Erythroblast (primary cell): Measurements from ENCODE around the gene MAP1S.

Experiments
- GATA1 ChIP-seq: IDR thresholded peaks from 2 replicates; pipeline ENCODE4 v1.6.1; 2011; ENCODE audit warnings: low read depth, mild to moderate bottlenecking, control low read depth, low read length, moderate library complexity
- POLR2A ChIP-seq: IDR thresholded peaks from 2 replicates; pipeline ENCODE4 v1.6.1; 2011; ENCODE audit warnings: mild to moderate bottlenecking, low read length

- TF ChIP-seq POLR2A (no peak), GATA1 (no peak)
These were observed 26.7 kb upstream of the MAP1S start for GRCh38 chr19:17692566-17692965.
